Fibroblast of villous mesenchyme (primary cell): ENCODE data around the gene FBXL17. TPM values are rescaled to one million over a fixed set of nuclear protein-coding genes. Genes with fewer than 3 reads are reported as not detected.

Experiments
- DNase-seq: peaks from one replicate; pipeline ENCODE4 v3.0.0-alpha.2; 2010; ENCODE audit warnings: low read depth
- H3K4me3 ChIP-seq: 2 replicates; pipeline ENCODE4 v1.5.1; 2011; ENCODE audit warnings: low read depth, mild to moderate bottlenecking, low read length
- CTCF ChIP-seq: IDR thresholded peaks from 2 replicates; pipeline ENCODE4 v1.5.1; 2012; ENCODE audit warnings: low read depth, mild to moderate bottlenecking, low read length; ENCODE audit not compliant: insufficient read depth
- total RNA-seq: library from RNA; depleted of rRNA; stranded (reverse); fragments of >200 nt; gene quantifications from 2 replicates; pipeline ENCODE4 v1.2.3, GENCODE V29; 2012

Gene FBXL17
- total RNA-seq, 1 donor, result 20.3 TPM

- no peak overlapping the region for H3K4me3 ChIP-seq
- no peak for TF ChIP-seq CTCF
- DNase-seq, result no peak
Measured at GRCh38 chr5:107840161-107840560, 541.7 kb downstream of the FBXL17 start.

DNA sequence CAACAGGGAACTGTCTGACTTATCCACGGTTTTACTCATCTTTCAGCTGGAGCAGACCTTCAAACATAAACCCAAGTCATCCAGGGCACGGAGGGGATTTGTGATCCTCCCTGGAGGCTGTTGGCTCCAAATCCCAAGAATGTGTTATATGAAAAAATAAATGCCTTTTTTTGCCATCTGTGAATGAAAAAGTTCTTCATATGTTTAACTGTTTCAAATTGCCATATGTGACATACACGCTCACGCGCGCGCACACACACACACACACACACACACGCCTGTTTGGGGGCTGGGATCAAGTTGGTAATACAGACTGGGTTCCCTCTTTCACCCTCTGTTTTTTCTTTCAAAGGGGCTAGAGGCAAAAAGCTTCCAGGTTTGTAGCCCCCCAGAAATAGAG lies 546.8 kb downstream of the FBXL17 start:
- H3K4me3 ChIP-seq, result no peak overlapping the region
- no peak for DNase-seq
- no peak for TF ChIP-seq CTCF

DNA sequence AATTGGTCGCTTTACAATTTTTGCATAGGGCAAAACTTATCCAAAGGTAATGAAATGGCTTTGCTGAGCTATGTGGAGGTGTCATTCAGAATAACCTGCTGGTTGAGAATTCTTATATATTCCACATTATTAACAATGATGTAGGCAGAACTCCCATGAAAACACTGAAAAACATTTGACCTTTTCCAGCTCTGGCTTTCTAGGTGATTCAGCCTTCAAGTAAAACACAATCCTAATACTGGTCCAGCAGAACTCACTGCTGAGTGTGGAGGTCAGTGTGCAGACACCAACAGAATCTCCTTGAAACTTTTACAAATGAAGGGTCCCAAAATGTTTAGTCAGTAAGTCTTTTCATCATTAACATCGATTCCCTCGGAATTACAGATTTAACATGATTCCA lies 549.2 kb downstream of the FBXL17 start:
- no peak for TF ChIP-seq CTCF
- H3K4me3 ChIP-seq, result no peak overlapping the region
- no peak for DNase-seq

- TF ChIP-seq CTCF, result no peak
- H3K4me3 ChIP-seq, result no peak overlapping the region
- DNase-seq, result no peak
Measured at GRCh38 chr5:107831612-107832395, 550.1 kb downstream of the FBXL17 start.

DNA sequence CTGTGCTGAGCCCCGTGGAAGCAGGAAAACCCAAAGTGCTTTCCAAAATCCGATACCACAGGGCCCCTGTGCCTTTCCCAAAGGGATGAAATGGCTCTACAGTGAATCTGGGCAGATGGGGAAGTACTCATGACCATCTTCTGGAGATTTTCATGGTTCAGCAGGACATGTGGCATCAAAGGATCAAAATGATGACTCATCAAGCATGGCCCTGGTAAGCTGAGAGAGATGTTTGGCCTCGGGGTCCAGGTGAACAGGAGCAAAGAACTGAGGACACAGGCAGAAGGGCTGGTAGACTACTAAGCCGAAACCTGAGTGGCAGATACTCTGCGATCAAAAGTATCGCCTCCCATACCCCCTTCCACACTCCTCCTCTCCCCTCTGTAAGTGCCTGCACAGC lies 551.1 kb downstream of the FBXL17 start:
- no peak overlapping the region for H3K4me3 ChIP-seq
- no peak for TF ChIP-seq CTCF
- no peak for DNase-seq

- no peak for DNase-seq
Measured at GRCh38 chr5:107826311-107827000, 555.4 kb downstream of the FBXL17 start.

More at GRCh38 chr5:107826311-107827000, 555.4 kb downstream of the FBXL17 start:
- no peak overlapping the region for H3K4me3 ChIP-seq
- TF ChIP-seq CTCF, result no peak
